HG03103 (cell line): ENCODE measurements around the gene KRTAP25-1.

Experiments used
- ATAC-seq: cut with Tn5 transposase; IDR thresholded peaks from one replicate; pipeline ENCODE4 v1.9.1; 2021; ENCODE audit warnings: low read depth; ENCODE audit not compliant: unreplicated experiment

Gene KRTAP25-1

DNA sequence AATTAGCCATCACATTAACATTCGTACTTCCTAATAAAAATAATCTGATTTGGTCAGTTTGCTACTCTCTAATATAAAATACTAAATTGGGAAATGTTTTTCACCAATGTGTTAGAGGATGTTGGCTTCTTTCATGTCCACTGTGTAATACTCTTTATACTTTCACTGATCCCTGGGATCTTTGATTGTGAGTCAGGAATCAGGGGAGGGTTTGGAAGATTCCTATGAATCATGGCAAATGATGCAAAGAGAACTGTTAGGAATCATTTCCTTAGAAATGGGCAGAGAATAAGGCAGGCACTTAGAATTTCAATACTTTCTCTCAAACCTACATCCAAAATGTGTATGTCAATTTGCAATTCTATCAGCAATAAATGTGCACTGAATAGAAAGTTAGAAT lies 37.5 kb downstream of the KRTAP25-1 start:
- no peak for ATAC-seq

DNA sequence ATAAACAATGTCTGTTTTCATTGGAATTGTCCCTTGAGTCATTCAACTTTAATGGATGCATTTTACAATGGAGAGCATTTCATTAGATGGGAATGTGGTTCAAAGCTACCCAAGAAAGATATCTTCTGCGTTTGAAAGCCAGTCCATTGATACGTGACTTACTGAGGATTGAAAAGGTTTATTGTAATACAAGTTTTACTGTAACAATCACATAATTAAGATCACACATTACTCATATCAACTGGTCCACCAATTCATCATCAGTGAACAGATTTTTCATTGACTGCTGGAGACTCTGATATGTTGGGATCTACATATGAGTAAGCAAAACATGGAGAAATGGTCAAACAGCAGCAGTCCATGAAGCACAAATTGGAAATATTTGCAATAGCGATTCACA lies 39.4 kb downstream of the KRTAP25-1 start:
- no peak for ATAC-seq

DNA sequence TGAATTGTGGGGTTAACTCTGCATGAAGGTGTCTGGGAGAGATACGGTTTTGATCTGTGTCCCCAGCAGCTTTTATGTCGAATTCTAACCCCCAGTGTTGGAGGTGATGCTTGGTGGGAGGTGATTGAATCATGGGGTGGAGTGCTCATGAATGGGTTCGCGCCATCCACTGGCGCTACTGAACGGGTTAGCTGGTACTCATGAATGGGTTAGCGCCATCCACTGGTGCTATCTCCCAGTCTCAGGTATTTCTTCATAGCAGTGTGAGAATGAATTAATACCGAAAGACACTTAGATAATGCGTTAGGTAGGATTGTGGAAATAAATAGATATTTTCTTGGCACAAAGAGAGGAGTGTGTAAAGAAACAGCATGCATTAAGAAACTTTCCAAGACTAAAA lies 40.5 kb downstream of the KRTAP25-1 start:
- ATAC-seq: no peak

DNA sequence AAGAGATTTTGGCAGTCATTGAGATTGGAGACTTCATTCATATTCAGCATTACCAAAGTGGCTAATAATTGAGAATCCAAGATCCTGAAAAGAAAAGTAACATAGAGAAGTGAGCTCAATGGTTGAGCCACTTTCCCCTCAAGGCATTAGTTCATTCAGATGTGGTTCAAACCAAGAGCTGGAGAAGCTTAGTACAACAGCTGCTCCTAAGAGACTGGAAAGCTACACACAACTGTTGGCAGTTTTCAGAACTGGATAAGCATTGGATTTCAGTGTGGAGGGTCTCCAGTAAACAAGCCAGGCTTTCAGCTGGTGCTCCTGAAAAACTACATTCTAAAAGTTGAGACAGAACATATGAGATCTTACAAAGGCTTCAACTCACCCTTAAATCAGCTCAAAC lies 44.3 kb downstream of the KRTAP25-1 start:
- ATAC-seq: no peak

DNA sequence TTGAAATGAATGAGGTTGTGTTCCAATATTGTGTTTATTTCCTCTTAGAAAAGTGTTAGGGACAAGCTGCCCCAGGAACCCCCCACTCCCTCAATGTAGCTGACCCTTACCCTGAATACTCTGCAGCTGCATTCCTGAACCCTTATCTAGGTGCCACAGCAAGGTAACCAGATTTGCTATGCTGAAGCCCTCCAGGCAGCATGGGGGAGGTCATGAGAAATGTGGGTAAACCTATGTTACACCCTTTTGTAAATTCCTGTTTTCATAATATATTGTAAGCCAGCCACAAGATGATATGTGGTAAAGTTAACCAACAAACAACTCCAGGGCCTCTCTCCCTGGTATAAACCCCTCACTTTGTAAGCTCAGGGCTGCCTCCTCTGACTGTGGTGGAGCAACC lies 45.6 kb downstream of the KRTAP25-1 start:
- no peak for ATAC-seq

DNA sequence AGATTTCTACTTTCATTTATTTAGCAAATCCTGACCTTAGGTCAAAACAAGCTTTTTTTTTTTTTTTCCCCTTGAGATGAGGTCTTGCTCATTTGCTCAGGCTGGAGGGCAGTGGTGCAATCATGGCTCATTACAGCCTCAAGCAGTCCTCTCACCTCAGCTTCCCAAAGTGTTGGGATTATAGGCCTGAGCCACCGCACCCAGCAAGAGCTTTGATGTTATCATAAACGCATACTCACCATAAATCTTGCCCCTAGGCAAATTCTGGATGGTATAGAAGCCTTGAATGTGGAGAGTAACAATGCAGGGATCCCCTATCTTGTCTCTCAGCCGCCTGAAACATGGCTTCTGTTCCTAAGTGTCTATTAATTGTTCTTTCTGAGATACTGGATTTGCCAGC lies 48.7 kb downstream of the KRTAP25-1 start:
- ATAC-seq: no peak
